Progenitor cell of endocrine pancreas (in vitro differentiated cells): ENCODE data around the gene TFPI2. TPM values are rescaled to one million over a fixed set of nuclear protein-coding genes. Genes with fewer than 3 reads are reported as not detected.

ENCODE experiments used
- DNase-seq: peaks from one replicate; pipeline ENCODE4 v3.0.0; 2021; ENCODE audit warnings: low spot score; ENCODE audit not compliant: unreplicated experiment
- H3K27ac Mint-ChIP-seq: 2 replicates; pipeline ENCODE4 v1.8.0; 2021; ENCODE audit warnings: mild to moderate bottlenecking, moderate library complexity, mixed read lengths
- H3K27me3 Mint-ChIP-seq: 2 replicates; pipeline ENCODE4 v1.8.0; 2021; ENCODE audit warnings: mixed read lengths
- H3K36me3 Mint-ChIP-seq: 2 replicates; pipeline ENCODE4 v1.8.0; 2022; ENCODE audit warnings: mixed read lengths; ENCODE audit not compliant: insufficient read depth
- H3K4me1 Mint-ChIP-seq: 2 replicates; pipeline ENCODE4 v1.8.0; 2021; ENCODE audit warnings: low read depth, mixed read lengths
- H3K4me3 Mint-ChIP-seq: 2 replicates; pipeline ENCODE4 v1.8.0; 2021; ENCODE audit warnings: low read depth, mild to moderate bottlenecking, moderate library complexity, mixed read lengths
- H3K9me3 Mint-ChIP-seq: 2 replicates; pipeline ENCODE4 v1.8.0; 2021; ENCODE audit warnings: low read depth, mixed read lengths
- CTCF ChIP-seq: fragments of 200-600 bp; sonication (generic); IDR thresholded peaks from one replicate; pipeline ENCODE4 v1.5.0; 2021; ENCODE audit warnings: antibody characterized with exemption, mild to moderate bottlenecking; ENCODE audit not compliant: unreplicated experiment
- total RNA-seq: library from RNA; stranded (reverse); gene quantifications from 2 replicates; pipeline ENCODE4 v1.2.1, GENCODE V29; 2021

The TFPI2 gene
- total RNA-seq, 1 donor from 2014 or later: 1.7 TPM

GRCh38 chr7:93931655-93932054 is 41.1 kb upstream of the TFPI2 start:
- H3K27ac Mint-ChIP-seq: no peak overlapping the region
- H3K9me3 Mint-ChIP-seq: no peaks in the 10 kb centered on the region
- DNase-seq: no peak
- H3K4me3 Mint-ChIP-seq: no peak overlapping the region
- no peaks in the 10 kb centered on the region for H3K4me1 Mint-ChIP-seq
- no peak for TF ChIP-seq CTCF
- H3K36me3 Mint-ChIP-seq: no peaks in the 10 kb centered on the region
- H3K27me3 Mint-ChIP-seq: no peaks in the 10 kb centered on the region

DNA sequence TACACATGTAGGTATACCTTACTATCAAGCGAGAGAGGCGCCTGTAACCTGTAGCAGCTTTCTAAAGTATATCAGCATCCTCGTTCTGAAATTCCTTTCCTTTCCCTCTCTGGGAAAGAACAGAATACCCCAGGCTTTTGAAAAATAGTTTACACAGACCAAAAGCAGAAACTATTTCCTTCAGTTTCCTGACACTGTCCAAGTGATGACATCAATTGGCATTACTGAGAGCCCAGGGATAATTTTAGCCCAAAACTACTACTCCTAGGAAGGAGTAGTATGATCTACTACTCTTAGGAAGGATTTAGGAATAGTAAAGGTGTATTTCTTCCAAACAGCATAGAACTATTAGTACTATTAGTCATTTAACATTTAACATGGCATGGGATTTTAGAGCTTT is 37.0 kb upstream of the TFPI2 start:
- H3K9me3 Mint-ChIP-seq: no peaks in the 10 kb centered on the region
- no peak for DNase-seq
- TF ChIP-seq CTCF: no peak
- H3K27me3 Mint-ChIP-seq: peaks cover 14% of the 10 kb centered on the region
- H3K27ac Mint-ChIP-seq: no peak overlapping the region
- H3K4me1 Mint-ChIP-seq: no peaks in the 10 kb centered on the region
- no peak overlapping the region for H3K4me3 Mint-ChIP-seq
- H3K36me3 Mint-ChIP-seq: no peaks in the 10 kb centered on the region

DNA sequence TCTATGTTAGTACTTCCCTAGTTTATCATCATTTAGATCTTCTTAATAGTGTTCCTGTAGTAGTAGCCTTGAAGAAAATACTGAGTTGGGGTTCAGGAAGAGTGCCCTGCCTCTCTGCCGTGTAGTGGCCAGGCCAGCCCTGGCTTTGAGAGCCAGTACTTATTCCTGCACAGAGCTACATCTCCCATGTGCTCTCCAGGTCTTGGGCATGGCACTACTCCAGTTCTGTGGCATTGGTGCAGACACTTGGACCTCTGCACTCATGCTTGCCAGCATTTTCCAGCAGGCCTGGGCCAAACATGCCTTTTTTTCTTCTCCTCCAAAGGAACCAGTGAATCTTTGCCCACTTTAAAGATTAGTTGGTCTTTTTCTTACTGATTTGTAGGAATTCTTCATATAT is 36.2 kb upstream of the TFPI2 start:
- no peaks in the 10 kb centered on the region for H3K4me1 Mint-ChIP-seq
- DNase-seq: no peak
- no peak overlapping the region for H3K4me3 Mint-ChIP-seq
- TF ChIP-seq CTCF: no peak
- no peaks in the 10 kb centered on the region for H3K36me3 Mint-ChIP-seq
- no peaks in the 10 kb centered on the region for H3K9me3 Mint-ChIP-seq
- peaks cover 18% of the 10 kb centered on the region for H3K27me3 Mint-ChIP-seq
- no peak overlapping the region for H3K27ac Mint-ChIP-seq

- Mint-ChIP-seq H3K27ac (no peak overlapping the region), H3K4me3 (no peak overlapping the region), H3K36me3 (no peaks in the 10 kb centered on the region), H3K9me3 (no peaks in the 10 kb centered on the region), H3K27me3 (peaks cover 32% of the 10 kb centered on the region), H3K4me1 (peaks cover 3% of the 10 kb centered on the region)
- DNase-seq: no peak
- no peak for TF ChIP-seq CTCF
Measured at GRCh38 chr7:93923942-93924341, 33.4 kb upstream of the TFPI2 start.

DNA sequence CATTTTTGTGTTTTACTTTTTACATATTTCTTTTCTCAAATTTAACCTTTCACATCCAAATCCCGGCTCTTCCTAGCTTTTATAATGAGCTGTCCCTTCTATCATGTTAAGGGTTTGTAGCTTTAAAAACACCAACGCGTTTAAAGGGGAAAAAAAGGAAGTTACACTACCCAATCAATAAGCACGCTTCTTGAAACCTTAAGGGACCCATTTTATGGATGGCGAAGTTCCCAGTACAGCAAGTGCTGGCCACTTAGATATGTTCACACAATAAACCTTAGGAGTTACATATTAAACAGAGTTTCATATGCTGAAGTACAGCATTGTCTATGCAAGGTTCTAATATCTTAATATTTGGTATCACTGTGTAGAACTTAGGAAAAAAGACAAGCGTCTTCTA is 32.7 kb upstream of the TFPI2 start:
- peaks cover 32% of the 10 kb centered on the region for H3K27me3 Mint-ChIP-seq
- no peak overlapping the region for H3K4me3 Mint-ChIP-seq
- H3K27ac Mint-ChIP-seq: no peak overlapping the region
- H3K4me1 Mint-ChIP-seq: peaks cover 3% of the 10 kb centered on the region
- H3K9me3 Mint-ChIP-seq: no peaks in the 10 kb centered on the region
- H3K36me3 Mint-ChIP-seq: no peaks in the 10 kb centered on the region
- DNase-seq: no peak
- TF ChIP-seq CTCF: no peak
